ENCODE data around the gene IRS1.

The IRS1 gene

DNA sequence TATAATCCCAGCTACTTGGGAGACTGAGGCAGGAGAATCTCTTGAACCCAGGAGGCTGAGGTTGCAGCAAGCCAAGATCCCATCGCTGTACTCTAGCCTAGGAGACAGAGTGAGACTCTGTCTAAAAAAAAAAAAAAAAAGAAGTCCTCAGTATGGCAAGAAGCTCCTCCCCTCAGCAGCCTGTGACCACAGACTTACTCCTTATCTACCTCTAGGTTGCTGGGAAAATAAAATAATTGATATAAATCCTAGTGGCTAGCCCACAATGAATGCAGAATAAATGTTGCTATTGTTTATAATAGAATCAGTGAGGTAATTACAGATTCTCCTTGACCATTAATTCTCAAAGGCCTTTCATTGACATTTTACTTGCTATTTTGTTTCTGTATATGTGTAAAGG is 70.6 kb downstream of the IRS1 start:
- Histone ChIP-seq H3K9me3 (ENCODE audit: insufficient read depth, low read length) (no peaks in the 10 kb centered on the region), H3K9me2 (replicated peaks; ENCODE audit: insufficient read depth, low read length) (no peaks in the 10 kb centered on the region), H3F3A (ENCODE audit: insufficient read depth) (no peaks in the 10 kb centered on the region), H4K20me1 (ENCODE audit: low read depth, low read length) (no peaks in the 10 kb centered on the region), H3K27ac (ENCODE audit: low read depth, low read length) (no peak overlapping the region), H3K79me2 (ENCODE audit: insufficient read depth, low read length) (no peaks in the 10 kb centered on the region), H2AFZ (ENCODE audit: low read depth, low read length, severe bottlenecking) (no peak overlapping the region), H3K4me3 (ENCODE audit: insufficient read depth, low read length, poor library complexity, severe bottlenecking) (no peak overlapping the region), H3K4me2 (ENCODE audit: low read depth, low read length, poor library complexity, severe bottlenecking) (no peak overlapping the region), H3K9ac (ENCODE audit: low read length) (no peak overlapping the region), H3K36me3 (ENCODE audit: low read length) (no peaks in the 10 kb centered on the region), H3K27me3 (ENCODE audit: low read length) (no peaks in the 10 kb centered on the region)
- TF ChIP-seq EZH2phosphoT487 (conservative IDR thresholded peaks at IDR 0.05; ENCODE audit: low read length), result no peak
- TF ChIP-seq, protein P1, sequence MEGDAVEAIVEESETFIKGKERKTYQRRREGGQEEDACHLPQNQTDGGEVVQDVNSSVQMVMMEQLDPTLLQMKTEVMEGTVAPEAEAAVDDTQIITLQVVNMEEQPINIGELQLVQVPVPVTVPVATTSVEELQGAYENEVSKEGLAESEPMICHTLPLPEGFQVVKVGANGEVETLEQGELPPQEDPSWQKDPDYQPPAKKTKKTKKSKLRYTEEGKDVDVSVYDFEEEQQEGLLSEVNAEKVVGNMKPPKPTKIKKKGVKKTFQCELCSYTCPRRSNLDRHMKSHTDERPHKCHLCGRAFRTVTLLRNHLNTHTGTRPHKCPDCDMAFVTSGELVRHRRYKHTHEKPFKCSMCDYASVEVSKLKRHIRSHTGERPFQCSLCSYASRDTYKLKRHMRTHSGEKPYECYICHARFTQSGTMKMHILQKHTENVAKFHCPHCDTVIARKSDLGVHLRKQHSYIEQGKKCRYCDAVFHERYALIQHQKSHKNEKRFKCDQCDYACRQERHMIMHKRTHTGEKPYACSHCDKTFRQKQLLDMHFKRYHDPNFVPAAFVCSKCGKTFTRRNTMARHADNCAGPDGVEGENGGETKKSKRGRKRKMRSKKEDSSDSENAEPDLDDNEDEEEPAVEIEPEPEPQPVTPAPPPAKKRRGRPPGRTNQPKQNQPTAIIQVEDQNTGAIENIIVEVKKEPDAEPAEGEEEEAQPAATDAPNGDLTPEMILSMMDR (IDR thresholded peaks at IDR 0.05; ENCODE audit: insufficient read depth, low read length, poor library complexity, severe bottlenecking), result no peak

DNA sequence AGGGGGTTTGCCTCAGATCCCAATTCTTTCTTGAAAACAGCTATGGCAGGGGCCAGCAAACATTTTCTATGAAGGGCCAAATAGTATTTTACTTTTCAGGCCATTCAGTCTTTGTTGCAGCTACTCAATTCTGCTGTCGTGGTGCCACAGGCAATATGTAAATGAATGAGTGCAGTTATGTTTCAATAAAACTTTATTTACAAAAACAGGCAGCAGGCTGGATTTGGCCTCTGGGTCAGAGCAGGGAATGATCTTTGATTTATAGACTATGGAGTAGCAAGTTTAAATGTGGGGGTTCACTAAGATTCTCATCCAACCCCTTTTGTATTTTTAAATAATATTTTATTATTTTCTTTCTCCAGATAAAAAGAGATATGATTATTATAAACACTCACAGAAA is 72.4 kb downstream of the IRS1 start:
- no peak overlapping the region for H3K9ac ChIP-seq (ENCODE audit: low read length)

DNA sequence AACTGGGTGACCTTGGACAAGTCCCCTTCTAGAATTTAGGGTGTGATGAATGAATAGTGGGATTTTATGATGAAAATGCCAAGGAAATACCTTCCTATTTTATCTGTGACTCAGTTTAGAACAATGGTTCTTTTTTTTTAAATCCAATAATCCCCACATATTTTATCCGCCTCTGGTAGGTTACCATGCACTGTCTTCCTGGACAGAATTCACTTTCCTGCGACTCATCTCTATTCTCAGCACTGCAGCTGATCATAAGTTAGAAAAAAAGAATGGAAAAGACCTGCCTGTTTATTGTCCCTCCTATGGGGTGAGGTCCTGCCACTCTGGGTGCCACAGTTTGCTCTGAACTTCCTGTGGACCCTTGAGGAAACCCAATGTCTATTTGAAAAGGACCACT is 73.1 kb downstream of the IRS1 start:
- TF ChIP-seq EZH2phosphoT487 (conservative IDR thresholded peaks at IDR 0.05; ENCODE audit: low read length), result no peak
- H3K79me2 ChIP-seq (ENCODE audit: insufficient read depth, low read length), result no peaks in the 10 kb centered on the region
- H3K36me3 ChIP-seq (ENCODE audit: low read length), result no peaks in the 10 kb centered on the region
- H2AFZ ChIP-seq (ENCODE audit: low read depth, low read length, severe bottlenecking), result no peak overlapping the region
- H3F3A ChIP-seq (ENCODE audit: insufficient read depth), result no peaks in the 10 kb centered on the region
- no peak overlapping the region for H3K27ac ChIP-seq (ENCODE audit: low read depth, low read length)
- no peaks in the 10 kb centered on the region for H3K9me3 ChIP-seq (ENCODE audit: insufficient read depth, low read length)
- H3K9me2 ChIP-seq (replicated peaks; ENCODE audit: insufficient read depth, low read length), result no peaks in the 10 kb centered on the region
- no peaks in the 10 kb centered on the region for H3K27me3 ChIP-seq (ENCODE audit: low read length)
- H3K4me3 ChIP-seq (ENCODE audit: insufficient read depth, low read length, poor library complexity, severe bottlenecking), result no peak overlapping the region
- no peak overlapping the region for H3K4me2 ChIP-seq (ENCODE audit: low read depth, low read length, poor library complexity, severe bottlenecking)
- H3K9ac ChIP-seq (ENCODE audit: low read length), result no peak overlapping the region
- H4K20me1 ChIP-seq (ENCODE audit: low read depth, low read length), result no peaks in the 10 kb centered on the region

More for the DNA sequence above, 72.4 kb downstream of the IRS1 start:
- H3K27me3 ChIP-seq (ENCODE audit: low read length), result no peaks in the 10 kb centered on the region
- no peak overlapping the region for H3K27ac ChIP-seq (ENCODE audit: low read depth, low read length)
- no peaks in the 10 kb centered on the region for H3F3A ChIP-seq (ENCODE audit: insufficient read depth)
- H3K9me3 ChIP-seq (ENCODE audit: insufficient read depth, low read length), result no peaks in the 10 kb centered on the region
- TF ChIP-seq EZH2phosphoT487 (conservative IDR thresholded peaks at IDR 0.05; ENCODE audit: low read length), result no peak
- TF ChIP-seq, protein P1 (IDR thresholded peaks at IDR 0.05; ENCODE audit: insufficient read depth, low read length, poor library complexity, severe bottlenecking), result no peak
- no peaks in the 10 kb centered on the region for H4K20me1 ChIP-seq (ENCODE audit: low read depth, low read length)
- no peaks in the 10 kb centered on the region for H3K79me2 ChIP-seq (ENCODE audit: insufficient read depth, low read length)
- H3K4me3 ChIP-seq (ENCODE audit: insufficient read depth, low read length, poor library complexity, severe bottlenecking), result no peak overlapping the region
- no peak overlapping the region for H2AFZ ChIP-seq (ENCODE audit: low read depth, low read length, severe bottlenecking)
- H3K36me3 ChIP-seq (ENCODE audit: low read length), result no peaks in the 10 kb centered on the region
- H3K9me2 ChIP-seq (replicated peaks; ENCODE audit: insufficient read depth, low read length), result no peaks in the 10 kb centered on the region
- H3K4me2 ChIP-seq (ENCODE audit: low read depth, low read length, poor library complexity, severe bottlenecking), result no peak overlapping the region

DNA sequence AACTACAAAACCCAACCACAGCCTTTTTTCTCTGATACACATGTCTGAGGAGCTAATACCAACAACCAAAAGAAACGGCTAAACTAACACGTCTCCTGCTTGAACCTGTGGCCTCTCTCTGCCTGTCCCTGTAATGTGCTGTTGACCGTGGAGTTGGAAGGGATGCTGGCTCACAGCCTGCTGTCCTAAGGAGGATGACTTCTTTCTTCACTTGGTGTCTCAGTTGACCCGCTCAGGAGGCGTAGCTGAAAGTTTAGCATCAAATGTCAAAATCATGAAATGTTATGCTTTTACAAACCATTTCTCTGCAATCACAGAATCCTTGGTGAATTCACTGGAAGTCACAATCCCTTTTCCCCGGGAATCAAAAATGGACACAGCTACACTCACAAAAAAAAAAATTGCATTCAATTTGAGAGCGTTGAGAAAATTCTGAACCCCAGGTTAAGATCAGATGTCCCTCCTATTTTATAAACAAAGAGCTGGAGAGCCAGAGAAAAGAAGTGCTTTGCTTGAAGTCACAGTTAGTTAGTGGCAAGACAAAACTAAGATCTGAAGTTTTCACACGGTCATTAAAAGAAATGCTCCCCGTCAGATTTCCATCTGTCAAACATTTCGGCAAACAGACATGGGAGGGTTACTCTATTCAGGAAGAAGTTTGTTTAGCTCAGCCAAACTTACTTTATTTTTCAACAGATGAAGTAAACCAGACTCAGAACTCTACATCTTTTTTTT is 74.3 kb downstream of the IRS1 start:
- Histone ChIP-seq H3K36me3 (ENCODE audit: low read length) (no peaks in the 10 kb centered on the region), H3K27ac (ENCODE audit: low read depth, low read length) (no peak overlapping the region), H2AFZ (ENCODE audit: low read depth, low read length, severe bottlenecking) (no peak overlapping the region), H4K20me1 (ENCODE audit: low read depth, low read length) (no peaks in the 10 kb centered on the region), H3K9me2 (replicated peaks; ENCODE audit: insufficient read depth, low read length) (no peaks in the 10 kb centered on the region), H3K4me3 (ENCODE audit: insufficient read depth, low read length, poor library complexity, severe bottlenecking) (no peak overlapping the region), H3K4me2 (ENCODE audit: low read depth, low read length, poor library complexity, severe bottlenecking) (no peak overlapping the region), H3K79me2 (ENCODE audit: insufficient read depth, low read length) (no peaks in the 10 kb centered on the region), H3F3A (ENCODE audit: insufficient read depth) (no peaks in the 10 kb centered on the region), H3K9me3 (ENCODE audit: insufficient read depth, low read length) (no peaks in the 10 kb centered on the region), H3K9ac (ENCODE audit: low read length) (no peak overlapping the region), H3K27me3 (ENCODE audit: low read length) (no peaks in the 10 kb centered on the region)
- TF ChIP-seq, protein P1 (IDR thresholded peaks at IDR 0.05; ENCODE audit: insufficient read depth, low read length, poor library complexity, severe bottlenecking), result no peak
- no peak for TF ChIP-seq EZH2phosphoT487 (conservative IDR thresholded peaks at IDR 0.05; ENCODE audit: low read length)

All from SU-DHL-6 (cell line).